ENCODE results near the gene ZMYND10.

Gene ZMYND10

DNA sequence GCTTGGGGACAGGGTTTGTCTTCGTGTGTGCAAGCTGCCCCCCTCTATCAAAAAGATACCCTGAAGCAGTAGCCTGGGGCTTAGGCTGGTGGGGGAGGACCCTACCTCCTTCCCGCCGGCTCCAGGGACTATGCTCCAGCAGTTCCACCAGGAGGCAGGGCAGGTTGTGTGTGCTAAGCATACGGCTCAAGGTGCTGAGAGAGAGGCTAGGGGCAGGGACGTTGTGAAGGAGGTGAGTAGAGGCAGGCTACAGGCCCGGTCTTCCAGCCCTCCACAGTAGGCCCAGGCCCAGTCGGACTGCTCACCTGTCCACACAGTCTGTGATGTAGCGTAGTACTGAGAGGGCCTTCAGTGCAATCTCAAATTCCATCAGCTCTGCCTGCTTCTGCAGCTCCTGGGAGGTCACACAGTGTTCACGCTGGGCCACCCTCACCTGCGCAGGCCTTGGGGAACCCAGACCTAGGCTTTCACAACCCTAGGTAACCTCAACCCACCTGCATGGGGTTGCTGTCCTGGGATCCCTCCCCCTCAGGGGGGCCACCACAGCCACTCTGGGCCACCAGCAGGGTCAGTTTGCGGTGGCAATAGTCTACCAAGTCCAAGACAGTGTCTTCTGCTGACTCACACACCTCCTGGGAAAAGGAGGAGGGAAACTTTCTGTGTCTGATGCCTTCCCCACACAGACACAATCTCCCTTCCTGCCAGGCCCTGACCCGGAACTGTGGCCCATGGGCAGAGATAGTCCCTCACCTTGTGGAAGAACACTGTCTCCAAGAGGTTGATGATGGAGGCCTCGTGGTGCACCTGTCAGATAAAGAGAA lies 2.5 kb downstream of the ZMYND10 start:
- no peak for DNase-seq

DNA sequence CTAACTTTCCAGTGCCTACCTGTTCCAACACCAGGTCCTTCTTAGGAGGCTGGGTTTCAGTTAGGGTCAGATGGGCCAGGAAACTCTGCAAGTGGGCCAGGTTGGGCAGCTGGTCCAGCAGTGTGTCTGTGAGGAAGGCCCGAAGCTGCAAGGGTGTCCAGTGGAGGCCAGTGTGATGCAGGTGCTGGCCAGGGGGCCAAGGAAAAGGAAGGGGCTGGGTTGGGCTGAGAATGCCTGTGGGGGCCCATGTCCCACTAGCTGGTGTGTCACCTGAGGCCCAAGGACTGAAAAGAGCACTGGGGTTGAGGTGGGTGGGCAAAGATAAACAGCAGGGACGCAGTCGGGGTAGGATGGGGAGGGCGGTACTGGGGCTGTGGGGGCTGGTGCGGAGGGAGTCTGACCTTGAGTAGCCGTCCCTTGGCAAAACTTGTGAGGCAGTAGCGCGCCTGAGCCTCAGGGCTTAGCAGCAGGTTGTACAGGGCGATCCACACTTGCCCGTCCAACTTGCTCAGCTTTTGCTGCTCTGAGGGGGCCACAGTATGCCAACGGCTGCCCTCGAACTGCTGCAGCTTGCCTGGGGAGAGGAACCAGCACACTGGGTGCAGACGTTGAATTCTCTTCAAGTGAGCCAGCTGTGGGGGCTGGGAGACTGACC lies 3.4 kb downstream of the ZMYND10 start:
- DNase-seq, result no peak

DNA sequence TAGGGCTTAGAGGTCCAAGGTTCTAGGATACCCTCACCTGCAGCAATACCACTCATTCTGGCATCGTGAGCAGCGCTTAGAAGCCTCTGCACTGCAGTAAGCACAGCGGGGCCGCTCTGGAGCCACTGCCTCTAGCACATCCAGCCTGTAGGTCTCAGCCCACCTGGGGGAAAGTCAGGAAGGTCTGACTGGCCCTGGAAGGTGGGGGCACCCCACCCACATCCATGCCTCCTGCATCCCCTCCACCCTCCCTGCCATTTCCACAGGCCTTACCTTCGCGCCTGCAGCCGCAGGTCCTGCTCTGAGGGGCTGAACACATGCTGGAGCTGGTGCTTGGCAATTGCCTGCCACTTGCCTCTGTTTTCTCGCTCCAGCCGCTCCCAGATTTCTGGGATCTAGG lies 4.0 kb downstream of the ZMYND10 start:
- no peak for DNase-seq

DNA sequence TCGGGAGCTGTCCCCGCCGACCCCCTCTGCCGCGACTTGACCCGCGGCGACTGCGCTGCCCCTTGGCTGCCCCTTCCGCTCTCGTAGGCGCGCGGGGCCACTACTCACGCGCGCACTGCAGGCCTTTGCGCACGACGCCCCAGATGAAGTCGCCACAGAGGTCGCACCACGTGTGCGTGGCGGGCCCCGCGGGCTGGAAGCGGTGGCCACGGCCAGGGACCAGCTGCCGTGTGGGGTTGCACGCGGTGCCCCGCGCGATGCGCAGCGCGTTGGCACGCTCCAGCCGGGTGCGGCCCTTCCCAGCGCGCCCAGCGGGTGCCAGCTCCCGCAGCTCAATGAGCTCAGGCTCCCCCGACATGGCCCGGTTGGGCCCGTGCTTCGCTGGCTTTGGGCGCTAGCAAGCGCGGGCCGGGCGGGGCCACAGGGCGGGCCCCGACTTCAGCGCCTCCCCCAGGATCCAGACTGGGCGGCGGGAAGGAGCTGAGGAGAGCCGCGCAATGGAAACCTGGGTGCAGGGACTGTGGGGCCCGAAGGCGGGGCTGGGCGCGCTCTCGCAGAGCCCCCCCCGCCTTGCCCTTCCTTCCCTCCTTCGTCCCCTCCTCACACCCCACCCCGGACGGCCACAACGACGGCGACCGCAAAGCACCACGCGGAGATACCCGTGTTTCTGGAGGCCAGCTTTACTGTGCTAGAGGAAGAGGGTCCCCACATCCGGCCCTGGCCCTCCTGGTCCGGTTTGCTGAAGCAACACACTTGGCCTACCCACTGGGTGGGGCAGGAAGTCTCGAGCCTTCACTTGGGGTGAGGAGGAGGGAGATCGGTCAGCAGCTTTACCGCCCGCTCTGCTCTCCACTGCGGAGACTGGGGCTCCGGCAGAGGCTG lies 4.8 kb downstream of the ZMYND10 start, which contains the start of gene RASSF1:
TSS of gene RASSF1 (minus strand) at position 389 of the 882 bp plus-strand sequence. CDS start at position 358, 31 bp downstream.
- DNase-seq, result no peak

DNA sequence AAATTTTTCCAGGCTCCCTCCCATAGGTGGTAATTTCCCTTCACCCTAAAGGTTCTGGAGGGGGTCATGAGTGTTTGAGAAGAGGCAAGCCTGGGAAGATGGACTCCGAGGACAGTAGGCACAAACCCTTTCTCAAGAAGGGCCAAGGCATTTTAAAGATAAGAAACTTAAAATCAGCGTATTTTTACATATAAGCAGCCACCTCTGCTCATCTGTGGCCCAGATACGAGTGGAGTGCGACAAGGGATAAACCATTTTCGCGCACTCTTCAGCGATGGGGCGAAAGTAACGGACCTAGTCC lies 5.4 kb downstream of the ZMYND10 start:
- DNase-seq, result no peak

DNA sequence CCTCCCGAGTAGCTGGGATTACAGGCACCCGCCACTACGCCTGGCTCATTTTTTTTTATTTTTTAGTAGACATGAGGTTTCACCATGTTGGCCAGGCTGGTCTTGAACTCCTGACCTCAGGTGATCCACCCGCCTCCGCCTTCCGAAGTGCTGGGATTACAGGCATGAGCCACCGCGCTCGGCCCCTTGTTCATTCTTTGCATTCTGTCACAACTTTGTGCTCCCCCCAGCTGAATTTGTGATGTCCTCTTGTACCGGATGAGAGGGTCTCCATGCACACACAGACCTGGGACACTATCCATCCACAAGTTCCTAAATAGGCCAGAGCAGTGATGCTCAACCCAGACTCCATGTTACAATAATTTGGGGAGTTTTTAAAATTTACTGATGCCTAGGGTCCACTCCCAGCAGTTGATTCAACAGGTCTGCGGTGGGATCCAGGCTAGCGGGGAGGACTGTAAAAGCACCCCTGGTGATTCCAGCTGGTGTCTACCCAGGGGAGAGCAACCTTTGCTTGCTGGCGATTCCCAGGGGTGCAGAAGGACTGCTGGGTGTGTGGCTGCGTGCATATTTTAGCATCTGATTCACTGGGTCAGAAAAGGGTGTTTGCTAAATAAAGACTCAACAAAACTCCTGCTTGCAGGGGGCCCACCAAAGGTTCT lies 5.9 kb downstream of the ZMYND10 start:
- DNase-seq, result no peak

DNA sequence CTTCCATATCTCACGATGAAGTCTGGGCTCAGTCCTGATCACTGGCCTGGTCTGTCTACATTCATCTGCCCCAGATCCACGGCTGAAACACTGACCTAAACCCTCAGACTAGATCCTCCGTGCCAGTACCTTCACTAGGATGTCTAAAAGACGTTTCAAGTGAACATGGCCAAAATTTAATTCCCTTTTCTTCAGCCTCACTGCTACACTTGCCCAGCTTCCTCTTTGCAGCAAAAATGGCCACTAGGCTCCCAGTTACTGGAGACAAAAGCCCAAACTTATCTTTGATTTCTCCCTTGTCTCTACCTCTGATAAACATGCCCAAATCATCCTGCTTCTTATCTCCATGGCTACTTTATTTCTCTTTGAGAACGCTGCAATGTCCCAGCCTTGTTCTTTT lies 6.6 kb downstream of the ZMYND10 start:
- DNase-seq, result no peak

DNA sequence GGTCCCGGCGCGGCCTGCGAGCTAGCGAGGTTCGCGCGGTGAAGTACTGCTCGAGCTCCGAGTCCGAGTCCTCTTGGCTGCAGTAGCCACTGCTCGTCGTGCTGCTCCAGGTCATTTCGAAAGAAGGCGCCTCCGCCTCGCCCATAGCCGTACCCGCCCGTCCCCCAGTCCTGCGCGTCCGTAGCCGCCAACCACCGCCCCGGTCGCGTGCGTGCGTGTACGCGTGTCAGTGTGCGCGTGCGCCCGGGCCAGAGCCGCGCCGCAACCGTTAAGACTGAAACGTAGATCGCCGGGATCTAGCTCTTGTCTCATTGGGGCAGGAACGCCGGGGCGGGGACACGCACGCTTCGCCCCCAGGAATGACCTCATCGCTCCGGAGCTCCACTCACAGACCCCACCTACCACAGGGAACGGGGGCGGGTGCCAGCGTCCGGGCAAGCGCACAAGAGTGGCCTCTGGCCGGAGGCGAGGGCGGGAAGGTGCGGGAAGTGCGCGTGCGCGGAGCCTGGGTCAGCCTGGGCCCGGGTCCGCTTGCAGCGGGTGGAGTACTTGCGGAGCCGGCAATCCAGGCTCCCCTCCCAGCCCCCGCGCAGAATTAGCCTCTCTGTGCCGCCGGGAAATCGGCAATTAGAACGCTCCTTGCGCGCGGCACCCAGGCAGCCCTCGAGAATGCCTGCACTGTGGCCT lies 8.2 kb downstream of the ZMYND10 start:
- peak; percentile 94 to 98 for DNase-seq

DNA sequence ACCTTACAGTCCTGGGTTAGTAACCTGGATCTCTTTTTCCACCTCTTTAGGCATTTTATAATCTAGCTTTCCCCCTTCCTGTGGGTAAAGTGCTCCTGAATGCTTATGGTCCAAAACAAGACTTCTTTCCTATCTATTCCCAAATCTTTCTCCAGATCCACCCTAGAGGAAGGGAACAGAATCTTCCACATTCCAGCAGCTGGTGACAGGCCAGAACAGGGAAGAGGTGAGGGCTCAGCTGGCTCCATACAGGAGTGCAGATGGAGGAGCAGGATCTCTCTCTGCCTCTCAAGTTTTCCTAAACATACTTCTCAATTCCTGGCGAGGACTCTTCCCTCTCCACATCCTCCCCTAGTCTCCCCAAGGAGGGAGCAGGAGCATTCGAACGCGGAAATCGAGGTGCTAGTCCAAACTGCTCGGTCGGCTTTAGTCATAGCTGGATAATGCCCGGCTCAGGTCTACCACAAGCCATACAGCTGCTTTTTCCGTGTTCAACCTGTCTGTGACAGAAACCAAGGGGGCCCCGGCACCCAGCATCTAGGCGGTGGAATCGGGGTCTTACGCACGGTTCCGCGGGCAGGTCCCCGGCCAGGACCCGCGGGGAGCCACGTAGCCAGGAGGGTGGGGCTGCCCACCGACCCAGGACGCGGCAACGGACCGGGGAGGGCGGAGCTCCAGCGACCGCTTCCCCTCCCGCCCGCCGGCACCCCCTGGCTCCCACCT lies 8.9 kb downstream of the ZMYND10 start:
- no peak for DNase-seq

DNA sequence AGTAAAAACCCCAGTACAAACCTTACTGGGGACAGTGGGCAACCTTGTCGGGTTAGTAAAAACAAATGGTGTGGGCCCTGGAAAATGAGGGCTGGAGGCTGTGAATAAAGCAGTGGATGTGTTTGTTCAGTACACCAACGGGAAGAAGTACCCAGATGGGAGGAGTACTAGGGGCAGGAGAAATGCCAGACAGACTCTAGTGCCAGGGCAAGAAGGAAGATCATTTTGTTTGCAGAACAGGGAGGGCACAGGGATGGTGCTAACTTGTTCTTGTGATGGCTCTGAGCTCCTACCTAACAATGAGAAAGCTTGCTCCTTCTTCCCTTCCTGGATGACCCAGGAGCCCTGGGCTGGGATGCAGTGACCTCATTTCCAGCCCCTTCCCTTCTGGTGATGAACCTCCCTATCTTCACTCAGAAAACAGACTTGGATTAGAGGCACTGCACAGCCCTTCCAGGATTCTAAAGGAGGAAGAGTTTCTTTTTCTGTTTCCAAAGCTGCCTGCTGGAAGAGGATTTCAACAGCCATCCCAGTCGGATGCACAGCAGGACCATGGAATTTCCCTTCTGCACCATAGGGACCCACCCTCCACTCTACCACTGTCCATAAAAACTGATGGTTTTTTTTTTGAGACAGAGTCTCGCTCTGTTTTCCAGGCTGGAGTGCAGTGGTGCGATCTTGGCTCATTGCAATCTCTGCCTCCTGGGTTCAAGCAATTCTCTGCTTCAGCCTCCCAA lies 11.0 kb downstream of the ZMYND10 start:
- no peak for DNase-seq

DNA sequence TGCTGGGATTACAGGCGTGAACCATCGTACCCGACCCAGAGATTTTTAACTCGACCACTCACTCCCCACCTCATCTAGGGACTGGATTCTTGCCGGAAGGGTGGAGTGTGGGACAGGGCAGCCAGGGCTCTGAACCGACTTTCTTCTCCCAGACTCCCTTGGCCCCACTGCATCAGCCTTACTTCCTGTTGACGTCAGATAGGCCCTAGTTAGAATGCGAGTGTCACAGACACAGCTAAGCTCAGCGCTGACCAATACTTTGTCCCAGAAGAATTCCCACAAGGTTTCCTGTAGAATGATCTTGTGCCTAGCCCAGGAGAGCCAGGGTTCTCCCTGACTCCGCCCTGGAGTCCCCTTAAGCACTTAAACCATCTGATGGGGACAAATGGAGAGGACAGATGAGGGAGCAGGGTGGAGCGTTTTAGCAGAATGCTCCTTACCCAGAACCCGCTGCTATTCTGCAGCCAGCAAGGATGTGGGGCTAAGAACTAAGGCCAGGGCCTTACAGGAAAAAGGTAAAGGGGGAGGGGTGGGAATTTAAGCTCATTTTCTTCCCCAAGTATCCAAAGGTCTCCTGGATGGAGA lies 11.7 kb downstream of the ZMYND10 start:
- no peak for DNase-seq

DNA sequence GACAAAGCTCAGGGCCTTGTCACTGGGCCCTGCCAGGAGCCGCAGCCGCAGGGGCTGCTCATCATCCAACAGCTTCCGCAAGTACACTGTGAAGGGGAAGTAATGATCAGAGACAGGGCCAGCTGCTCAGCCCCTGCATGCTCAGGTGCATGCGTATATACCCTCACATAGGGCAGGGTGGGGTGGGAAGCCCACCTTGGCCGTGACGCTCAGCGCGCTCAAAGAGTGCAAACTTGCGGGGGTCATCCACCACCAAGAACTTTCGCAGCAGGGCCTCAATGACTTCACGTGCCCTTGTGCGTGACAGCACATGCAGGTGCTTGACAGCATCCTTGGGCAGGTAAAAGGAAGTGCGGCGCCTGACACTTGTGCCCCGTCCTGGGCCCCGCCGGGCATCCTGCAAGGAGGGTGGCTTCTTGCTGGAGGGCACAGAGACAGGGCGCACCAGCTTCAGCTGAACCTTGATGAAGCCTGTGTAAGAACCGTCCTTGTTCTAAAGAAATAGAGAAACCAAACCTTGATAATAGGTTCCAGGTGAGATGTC lies 14.1 kb downstream of the ZMYND10 start:
- no peak for DNase-seq

DNA sequence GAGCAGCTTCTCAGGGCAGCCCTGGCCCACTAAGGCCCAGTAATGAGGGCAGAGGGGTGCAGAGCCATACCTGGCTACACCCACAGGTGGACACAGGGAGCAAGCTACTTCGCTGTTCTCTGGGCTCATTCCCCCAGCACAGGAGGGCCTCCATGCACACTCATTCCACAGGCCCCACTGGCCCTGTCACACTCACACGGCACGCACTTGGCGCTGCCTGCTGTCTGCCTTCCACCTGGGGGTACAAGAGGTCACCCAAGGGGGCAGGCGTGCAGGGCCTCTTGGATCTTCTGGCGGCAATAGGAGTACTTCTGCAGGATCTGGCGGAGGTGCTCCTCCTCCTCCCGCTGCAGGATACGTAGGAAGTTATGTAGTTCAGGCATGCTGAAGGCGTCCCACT lies 15.2 kb downstream of the ZMYND10 start:
- DNase-seq, result no peak

DNA sequence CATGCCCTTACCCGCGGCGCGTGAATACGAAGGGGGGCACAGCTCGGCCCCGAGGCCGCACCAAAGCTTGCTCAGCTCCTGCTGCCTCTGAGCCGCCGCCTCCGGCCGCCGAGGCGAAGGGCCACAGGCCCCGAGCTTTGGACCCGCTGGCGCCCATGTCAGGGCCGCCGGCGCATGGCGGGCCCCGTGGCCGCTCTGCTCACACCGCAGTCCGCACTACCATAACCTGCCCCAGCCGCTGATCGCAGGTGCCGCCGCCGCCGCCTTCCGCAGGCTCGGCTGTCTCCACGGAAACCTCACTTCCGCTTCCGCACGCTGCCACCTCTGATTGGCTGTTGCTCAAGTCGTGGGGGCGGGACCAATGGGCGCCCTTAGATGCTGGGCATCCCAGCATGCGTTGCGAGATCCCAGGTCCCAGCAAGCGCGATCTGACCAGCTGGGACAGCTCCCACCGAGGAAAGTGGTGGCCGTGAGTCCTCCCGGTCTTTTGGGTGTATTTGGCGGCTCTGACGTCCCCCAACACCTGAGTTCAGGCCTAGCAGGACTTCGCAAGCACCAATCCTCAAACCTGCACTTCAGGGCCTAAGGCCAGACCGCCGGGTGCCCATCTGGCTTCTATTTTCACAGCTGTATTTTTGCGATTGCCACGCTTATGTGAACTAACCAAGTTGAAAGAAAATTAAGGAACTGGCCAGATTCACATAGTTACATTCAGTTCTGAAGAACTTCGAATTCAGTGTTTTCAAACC lies 17.4 kb downstream of the ZMYND10 start, which contains the start of gene TUSC2:
TSS of gene TUSC2 (minus strand) at position 281 of the 749 bp plus-strand sequence. CDS start at position 157, 124 bp downstream.
- peak; percentile 94 to 95 for DNase-seq

DNA sequence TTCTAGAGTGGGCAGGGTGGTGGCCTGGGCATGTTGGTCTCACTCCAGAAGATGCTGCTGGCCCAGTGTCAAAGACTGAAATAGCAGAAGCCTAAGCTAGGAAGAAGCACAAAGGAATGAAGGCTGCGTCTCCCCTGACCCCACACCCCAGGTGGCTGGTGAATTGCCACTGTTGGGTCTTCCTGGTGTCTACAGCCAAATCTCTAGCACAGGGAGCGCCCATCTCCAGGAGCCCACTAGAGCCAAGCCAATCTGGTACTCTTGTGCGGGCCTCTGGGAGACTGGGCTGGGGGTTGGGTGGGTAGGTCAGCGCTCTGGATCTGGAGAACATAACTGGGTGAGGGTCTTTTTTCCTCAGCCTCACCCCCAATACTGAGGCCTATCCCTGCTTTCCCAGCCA lies 18.4 kb downstream of the ZMYND10 start:
- no peak for DNase-seq

DNA sequence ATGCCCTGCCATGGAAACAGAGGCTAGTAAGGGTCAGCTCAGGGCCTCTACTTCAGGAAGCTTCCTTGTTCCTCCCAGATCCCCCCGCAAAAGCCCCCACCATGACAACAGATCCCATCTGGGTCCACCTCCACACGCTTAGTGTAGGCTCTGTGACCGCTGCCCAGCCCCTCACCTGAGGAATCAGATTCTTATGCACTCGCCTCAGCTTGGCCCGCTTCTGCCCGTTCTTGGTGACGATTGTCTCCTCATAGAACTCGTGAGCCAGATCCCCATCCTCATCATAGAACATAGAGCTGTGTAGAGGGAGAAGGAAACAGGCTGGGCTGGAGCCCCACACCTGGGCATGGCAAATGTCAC lies 19.4 kb downstream of the ZMYND10 start:
- DNase-seq, result no peak

DNA sequence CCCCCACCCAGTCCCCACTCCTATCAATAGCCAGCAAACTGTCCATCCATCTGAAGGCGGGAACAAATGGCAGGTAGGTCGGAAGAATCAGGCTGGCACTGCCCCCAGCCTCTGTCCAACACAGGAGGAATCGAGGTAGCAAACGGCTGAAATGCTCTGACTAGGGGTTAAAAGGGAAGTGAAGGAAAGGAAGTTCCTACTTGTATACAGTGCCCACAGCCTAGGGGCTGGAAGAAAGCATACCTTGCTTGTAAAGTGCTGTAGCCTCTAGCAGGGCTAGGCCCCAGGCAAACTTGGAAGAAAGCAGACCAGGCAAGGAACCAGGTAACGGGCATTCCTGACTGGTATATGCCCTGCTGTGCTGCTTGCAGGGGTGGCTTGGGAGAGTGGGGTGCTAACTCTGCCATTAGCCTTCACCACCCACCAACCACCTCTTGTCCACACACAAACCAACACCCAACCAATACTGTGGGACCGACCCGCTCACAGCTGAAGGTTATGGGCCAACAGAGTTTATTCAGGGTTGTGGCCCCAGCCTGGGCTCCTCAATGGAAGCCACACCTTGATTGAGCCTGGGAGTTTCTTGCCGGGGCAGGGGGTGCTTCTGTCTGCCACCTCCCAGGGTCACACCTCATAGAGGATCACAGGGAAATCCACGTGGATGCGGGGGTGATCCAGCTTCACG lies 19.9 kb downstream of the ZMYND10 start:
- DNase-seq, result no peak

DNA sequence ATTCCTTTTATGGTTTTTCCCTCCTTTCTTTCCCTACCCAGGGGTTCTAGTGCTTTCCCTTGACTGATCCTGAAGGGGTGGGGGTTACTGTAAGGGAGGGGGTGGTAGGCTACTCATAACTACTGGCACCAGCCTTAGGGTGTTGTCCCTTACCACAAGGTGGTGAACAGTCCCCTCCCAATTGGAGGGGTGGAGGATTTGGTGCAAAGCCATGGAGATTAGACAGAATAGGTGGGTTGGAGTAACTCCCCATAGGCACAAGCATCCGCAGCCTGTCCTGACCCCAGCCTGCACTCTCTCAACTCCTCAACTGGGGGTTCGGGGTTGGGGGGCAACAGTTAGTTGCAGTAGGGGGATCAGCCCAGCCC lies 20.4 kb downstream of the ZMYND10 start:
- DNase-seq, result no peak
